Measurements from ENCODE around the gene RENBP. TPM values are rescaled to one million over a fixed set of nuclear protein-coding genes. Genes with fewer than 3 reads are reported as not detected.

Gene RENBP
- polyA plus RNA-seq, 1 experiment = 0.16 TPM

DNA sequence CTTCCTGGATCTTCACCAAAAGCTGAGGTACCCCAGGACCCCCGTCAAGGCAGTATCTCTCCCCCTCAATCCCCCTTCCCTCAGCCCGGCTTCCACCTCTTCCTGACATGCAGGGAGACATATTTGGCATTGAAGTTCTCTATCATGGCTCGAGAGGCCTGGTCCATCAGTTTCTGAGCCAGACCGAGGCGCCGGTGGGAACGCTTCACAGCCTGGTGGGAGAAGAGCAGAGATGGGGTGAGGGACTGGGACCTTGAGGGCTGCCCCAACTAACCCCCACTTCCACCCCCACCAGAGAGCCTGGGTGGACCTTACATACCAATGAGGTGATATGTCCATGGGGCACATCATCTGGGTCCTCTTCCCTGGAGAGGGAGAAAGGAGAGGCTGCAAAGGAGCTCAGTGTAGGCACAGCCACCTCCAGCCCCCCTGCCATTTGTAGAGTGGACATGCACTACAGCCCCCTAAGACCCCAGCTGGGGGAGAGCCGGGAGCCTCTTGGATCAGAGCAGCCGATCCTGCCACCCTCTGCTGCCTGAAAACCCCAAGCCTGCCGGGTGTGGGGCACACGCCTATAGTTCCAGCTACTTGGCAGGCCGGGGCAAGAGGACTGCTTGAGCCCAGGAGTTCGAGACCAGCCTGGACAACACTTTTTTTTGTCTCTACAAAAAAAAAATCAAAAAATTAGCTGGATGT is 12.1 kb downstream of the RENBP start:
- Histone ChIP-seq H3K4me3 (ENCODE audit: low read depth, low read length) (no peak overlapping the region), H3K27me3 (ENCODE audit: control insufficient read depth, insufficient read depth, low read length) (no peaks in the 10 kb centered on the region), H3K9me3 (ENCODE audit: control insufficient read depth, insufficient read depth, low read length) (no peaks in the 10 kb centered on the region), H3K27ac (ENCODE audit: low read depth, low read length) (no peak overlapping the region)
- TF ChIP-seq, protein P1, sequence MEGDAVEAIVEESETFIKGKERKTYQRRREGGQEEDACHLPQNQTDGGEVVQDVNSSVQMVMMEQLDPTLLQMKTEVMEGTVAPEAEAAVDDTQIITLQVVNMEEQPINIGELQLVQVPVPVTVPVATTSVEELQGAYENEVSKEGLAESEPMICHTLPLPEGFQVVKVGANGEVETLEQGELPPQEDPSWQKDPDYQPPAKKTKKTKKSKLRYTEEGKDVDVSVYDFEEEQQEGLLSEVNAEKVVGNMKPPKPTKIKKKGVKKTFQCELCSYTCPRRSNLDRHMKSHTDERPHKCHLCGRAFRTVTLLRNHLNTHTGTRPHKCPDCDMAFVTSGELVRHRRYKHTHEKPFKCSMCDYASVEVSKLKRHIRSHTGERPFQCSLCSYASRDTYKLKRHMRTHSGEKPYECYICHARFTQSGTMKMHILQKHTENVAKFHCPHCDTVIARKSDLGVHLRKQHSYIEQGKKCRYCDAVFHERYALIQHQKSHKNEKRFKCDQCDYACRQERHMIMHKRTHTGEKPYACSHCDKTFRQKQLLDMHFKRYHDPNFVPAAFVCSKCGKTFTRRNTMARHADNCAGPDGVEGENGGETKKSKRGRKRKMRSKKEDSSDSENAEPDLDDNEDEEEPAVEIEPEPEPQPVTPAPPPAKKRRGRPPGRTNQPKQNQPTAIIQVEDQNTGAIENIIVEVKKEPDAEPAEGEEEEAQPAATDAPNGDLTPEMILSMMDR (IDR thresholded peaks at IDR 0.05; ENCODE audit: low read depth, low read length) = no peak
- CTCF ChIA-PET = interaction anchor here (1.6 to 2.9 kb wide), 3 partner anchors 9 to 168 kb away, joined by 3 to 9 read pairs (median 6); partner anchors contain the start of gene PLXNB3
- DNase-seq (ENCODE audit: low read depth, low spot score) = no peak
- POLR2A ChIA-PET = no interaction called here

- H3K4me3 ChIP-seq (ENCODE audit: low read depth, low read length) = no peak overlapping the region
- H3K27ac ChIP-seq (ENCODE audit: low read depth, low read length) = no peak overlapping the region
- no peaks in the 10 kb centered on the region for H3K9me3 ChIP-seq (ENCODE audit: control insufficient read depth, insufficient read depth, low read length)
- POLR2A ChIA-PET = no interaction called here
- H3K27me3 ChIP-seq (ENCODE audit: control insufficient read depth, insufficient read depth, low read length) = no peaks in the 10 kb centered on the region
- no peak for DNase-seq (ENCODE audit: low read depth, low spot score)
- CTCF ChIA-PET = interaction anchor here (0.7 to 2.9 kb wide), 2 partner anchors 15 to 17 kb away, joined by 3 to 9 read pairs; no protein-coding TSS in a partner anchor
- TF ChIP-seq, protein P1 (IDR thresholded peaks at IDR 0.05; ENCODE audit: low read depth, low read length) = no peak
Observed at GRCh38 chrX:153931748-153932147, 12.7 kb downstream of the RENBP start.

DNA sequence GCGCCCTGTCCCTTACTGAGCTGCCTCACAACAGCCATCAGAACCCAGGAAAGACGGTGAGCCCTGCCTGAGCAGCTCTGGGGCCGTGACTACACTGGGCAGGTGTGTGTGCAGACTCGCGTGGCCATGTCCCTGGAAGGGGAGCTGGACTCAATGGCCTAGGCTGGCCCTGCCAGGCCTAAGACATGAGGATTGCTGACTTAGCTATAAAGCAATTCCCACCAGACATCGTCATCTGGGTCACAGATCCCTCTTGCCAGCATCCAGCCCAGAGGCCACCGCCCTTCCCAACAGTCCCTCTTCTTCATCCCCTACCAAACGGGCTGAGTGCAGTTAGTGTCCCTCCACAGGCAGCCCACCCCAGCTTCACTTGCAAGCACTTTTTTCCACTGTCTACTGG is 13.3 kb downstream of the RENBP start:
- ChIA-PET POLR2A (no interaction called here), CTCF (interaction anchor here (0.7 to 2.9 kb wide), 2 partner anchors 16 to 18 kb away, joined by 3 to 9 read pairs; no protein-coding TSS in a partner anchor)
- no peak overlapping the region for H3K27ac ChIP-seq (ENCODE audit: low read depth, low read length)
- no peak for DNase-seq (ENCODE audit: low read depth, low spot score)
- no peaks in the 10 kb centered on the region for H3K9me3 ChIP-seq (ENCODE audit: control insufficient read depth, insufficient read depth, low read length)
- TF ChIP-seq, protein P1 (IDR thresholded peaks at IDR 0.05; ENCODE audit: low read depth, low read length) = no peak
- H3K27me3 ChIP-seq (ENCODE audit: control insufficient read depth, insufficient read depth, low read length) = no peaks in the 10 kb centered on the region
- H3K4me3 ChIP-seq (ENCODE audit: low read depth, low read length) = no peak overlapping the region

DNA sequence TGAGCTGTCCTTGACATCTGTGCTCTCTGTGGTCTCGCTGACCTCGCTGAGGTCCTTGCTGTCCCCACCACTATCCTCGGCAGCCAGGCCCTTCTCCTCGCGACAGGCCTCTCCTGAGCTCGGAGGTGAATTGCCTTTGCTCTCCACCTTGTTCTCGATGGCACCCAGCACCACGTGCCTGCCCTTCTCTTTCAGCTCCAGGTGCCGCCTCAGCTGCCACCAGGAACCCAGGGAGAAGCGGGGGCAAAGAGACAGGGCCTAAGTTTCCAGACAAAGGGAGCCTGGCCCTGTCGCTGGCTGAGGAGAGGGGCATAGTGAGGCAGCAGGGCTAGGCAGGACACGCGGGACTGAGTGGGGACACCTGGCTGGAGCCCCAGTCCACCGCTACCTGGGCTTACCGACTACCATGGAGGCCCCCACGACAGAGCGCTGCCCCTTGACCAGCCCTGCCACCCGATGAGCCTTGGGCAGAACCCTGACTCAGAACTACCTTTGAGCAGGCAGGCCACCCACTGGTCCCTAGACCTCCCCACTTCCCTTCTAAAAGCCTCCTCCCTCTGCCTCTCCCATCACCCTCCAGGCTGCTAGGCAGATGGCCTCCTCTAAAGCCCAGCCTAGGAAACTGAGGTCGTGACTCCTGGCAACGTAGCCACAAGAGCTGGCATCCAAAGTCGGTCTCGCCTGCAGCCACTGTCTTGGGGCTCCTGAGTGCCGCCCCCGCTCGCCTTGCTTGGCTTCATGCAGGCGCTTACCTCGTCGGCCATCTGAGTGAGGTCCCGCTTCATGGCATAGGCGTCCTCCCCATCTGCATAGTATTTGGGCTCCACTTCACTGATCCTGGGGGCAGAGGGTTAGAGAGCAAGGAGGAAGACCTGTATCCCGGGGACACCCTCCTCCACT is 14.2 kb downstream of the RENBP start:
- Histone ChIP-seq H3K4me3 (ENCODE audit: low read depth, low read length) (no peak overlapping the region), H3K27me3 (ENCODE audit: control insufficient read depth, insufficient read depth, low read length) (peaks cover 2% of the 10 kb centered on the region), H3K27ac (ENCODE audit: low read depth, low read length) (no peak overlapping the region), H3K9me3 (ENCODE audit: control insufficient read depth, insufficient read depth, low read length) (no peaks in the 10 kb centered on the region)
- POLR2A ChIA-PET = no interaction called here
- CTCF ChIA-PET = interaction anchor here (2.9 kb wide), 1 partner anchor 17 kb away, joined by 9 read pairs; no protein-coding TSS in a partner anchor
- TF ChIP-seq, protein P1 (IDR thresholded peaks at IDR 0.05; ENCODE audit: low read depth, low read length) = no peak
- DNase-seq (ENCODE audit: low read depth, low spot score) = no peak

GRCh38 chrX:153929576-153929975 is 14.9 kb downstream of the RENBP start:
- H3K27ac ChIP-seq (ENCODE audit: low read depth, low read length) = no peak overlapping the region
- CTCF ChIA-PET = no interaction called here
- peaks cover 2% of the 10 kb centered on the region for H3K27me3 ChIP-seq (ENCODE audit: control insufficient read depth, insufficient read depth, low read length)
- DNase-seq (ENCODE audit: low read depth, low spot score) = no peak
- POLR2A ChIA-PET = no interaction called here
- H3K4me3 ChIP-seq (ENCODE audit: low read depth, low read length) = no peak overlapping the region
- H3K9me3 ChIP-seq (ENCODE audit: control insufficient read depth, insufficient read depth, low read length) = no peaks in the 10 kb centered on the region
- TF ChIP-seq, protein P1 (IDR thresholded peaks at IDR 0.05; ENCODE audit: low read depth, low read length) = no peak

Data from AG04450 (cell line).